Muscle layer of duodenum (tissue), 2 donors: ENCODE data around the gene RTRAF.

Experiments
- H3K27ac ChIP-seq: one replicate; pipeline ENCODE4 v1.7.0; 2013; ENCODE audit warnings: mild to moderate bottlenecking, low read length
- H3K27me3 ChIP-seq: one replicate; pipeline ENCODE4 v1.7.0; 2013; ENCODE audit warnings: low read depth, mild to moderate bottlenecking, control low read depth, low read length
- H3K36me3 ChIP-seq, 2 donors: one replicate each; pipeline ENCODE4 v1.7.0; 2013; ENCODE audit warnings: low read length in 2 of 2, control low read depth in 1 of 2, mild to moderate bottlenecking in 1 of 2; ENCODE audit not compliant: insufficient read depth in 2 of 2, control insufficient read depth in 1 of 2
- H3K4me1 ChIP-seq, 2 donors: one replicate each; pipeline ENCODE4 v1.7.0; 2013; ENCODE audit warnings: low read length in 2 of 2, mild to moderate bottlenecking in 2 of 2, control low read depth in 1 of 2, moderate library complexity in 1 of 2; ENCODE audit not compliant: insufficient read depth in 2 of 2, control insufficient read depth in 1 of 2
- H3K4me3 ChIP-seq, 2 donors: one replicate each; pipeline ENCODE4 v1.7.0; 2013; ENCODE audit warnings: low read length in 2 of 2, low read depth in 1 of 2, mild to moderate bottlenecking in 1 of 2
- H3K9me3 ChIP-seq, 2 donors: one replicate each; pipeline ENCODE4 v1.7.0; 2013; ENCODE audit warnings: low read length in 2 of 2, control low read depth in 1 of 2, mild to moderate bottlenecking in 1 of 2; ENCODE audit not compliant: control insufficient read depth in 1 of 2
- donor health status: healthy.

RTRAF gene

DNA sequence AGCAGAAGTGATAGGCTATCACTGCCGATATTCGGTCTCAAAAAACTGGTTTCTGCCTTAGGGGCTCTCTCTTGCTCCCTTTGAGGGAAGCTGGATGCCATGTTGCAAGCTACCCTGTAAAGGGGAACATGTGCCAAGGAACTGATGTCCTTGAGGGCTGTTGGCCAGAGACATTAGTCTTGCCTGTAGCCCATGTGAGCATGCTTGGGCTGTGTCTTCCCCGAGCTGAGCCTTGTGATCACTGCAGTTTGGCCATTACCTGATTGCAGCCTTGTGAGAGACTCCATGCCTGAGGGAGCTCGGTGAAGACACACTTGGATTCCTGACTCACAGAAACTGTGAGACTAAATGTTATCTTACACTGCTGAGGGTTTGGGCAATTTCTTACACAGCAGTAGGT lies 18.8 kb downstream of the RTRAF start:
- Histone ChIP-seq H3K9me3 (no peaks in the 10 kb centered on the region), H3K4me1 (peaks cover 0 to 7% of the 10 kb centered on the region in 2 donors), H3K27ac (no peak overlapping the region), H3K36me3 (peaks cover 68 to 72% of the 10 kb centered on the region in 2 donors), H3K4me3 (no peak overlapping the region), H3K27me3 (no peaks in the 10 kb centered on the region)

DNA sequence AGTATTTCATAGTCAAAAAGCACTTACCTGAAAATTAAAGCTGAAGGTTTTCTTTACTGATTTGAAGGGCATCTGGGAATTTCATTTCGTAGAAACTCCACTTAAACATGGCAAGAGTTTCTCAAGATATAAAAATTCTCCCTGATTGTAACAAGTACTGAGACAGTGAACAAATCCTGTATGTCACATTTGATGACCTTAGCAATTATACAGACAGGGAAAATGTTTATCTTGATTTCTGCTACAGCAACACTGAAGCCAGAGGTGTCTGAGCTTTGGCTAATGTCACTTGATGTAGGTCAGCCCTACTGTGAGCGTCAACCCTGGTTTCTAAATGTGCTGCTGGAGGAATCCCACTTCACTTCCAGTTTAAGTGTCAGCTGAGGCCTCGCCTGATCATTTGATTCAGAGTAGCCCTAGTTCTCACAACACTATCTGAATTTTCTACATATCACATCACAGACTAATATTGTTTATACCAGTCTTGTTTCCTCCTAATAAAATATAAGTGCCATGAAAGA lies 20.9 kb downstream of the RTRAF start:
- H3K27ac ChIP-seq = no peak overlapping the region
- peaks cover 58 to 59% of the 10 kb centered on the region in 2 donors for H3K36me3 ChIP-seq
- H3K9me3 ChIP-seq = no peaks in the 10 kb centered on the region
- peaks cover 0 to 4% of the 10 kb centered on the region in 2 donors for H3K4me1 ChIP-seq
- no peak overlapping the region for H3K4me3 ChIP-seq
- no peaks in the 10 kb centered on the region for H3K27me3 ChIP-seq

DNA sequence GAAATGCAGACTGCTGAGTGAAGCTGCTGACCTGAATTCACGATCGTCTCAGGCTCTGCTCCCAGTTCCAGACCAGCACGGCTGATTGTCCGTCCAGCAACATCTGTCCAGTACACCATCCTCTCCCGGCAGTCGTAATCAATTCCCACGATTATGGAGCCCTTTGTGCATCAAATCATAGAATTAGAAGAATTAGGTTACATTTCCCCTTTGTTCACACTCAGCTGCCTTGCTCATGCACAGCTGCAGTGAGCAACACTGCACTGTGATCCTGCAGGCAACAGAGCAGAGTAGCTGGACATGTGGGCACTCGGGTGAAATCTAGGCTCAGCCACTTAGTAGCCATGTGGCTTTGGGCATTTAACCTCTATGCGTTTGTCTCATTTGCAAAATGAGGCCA lies 22.2 kb downstream of the RTRAF start:
- Histone ChIP-seq H3K4me1 (peaks cover 0 to 6% of the 10 kb centered on the region in 2 donors), H3K27ac (no peak overlapping the region)

DNA sequence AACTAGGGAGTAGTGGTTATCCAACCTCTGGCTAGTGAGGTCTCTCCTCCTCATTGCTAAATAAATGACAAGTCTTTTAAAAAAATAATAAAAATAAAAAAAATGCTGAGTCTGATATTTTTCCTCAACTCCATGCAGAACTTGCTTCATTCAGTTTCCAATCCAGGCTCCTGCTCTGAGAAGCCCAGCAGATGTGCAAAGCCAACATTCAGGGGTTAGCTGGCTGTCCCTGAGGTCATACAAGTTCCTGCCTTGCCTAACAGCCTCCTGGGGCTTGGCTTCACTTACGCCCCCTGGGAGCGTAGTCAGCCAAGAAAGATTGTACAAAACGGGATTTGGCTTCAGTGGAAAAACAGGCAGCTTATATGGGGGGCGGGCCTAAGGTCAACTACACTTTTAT lies 23.3 kb downstream of the RTRAF start:
- Histone ChIP-seq H3K4me1 (peaks cover 0 to 6% of the 10 kb centered on the region in 2 donors), H3K27ac (no peak overlapping the region), H3K4me3 (no peak overlapping the region), H3K27me3 (no peaks in the 10 kb centered on the region), H3K9me3 (no peaks in the 10 kb centered on the region), H3K36me3 (peaks cover 35 to 42% of the 10 kb centered on the region in 2 donors)

More for the DNA sequence above, 22.2 kb downstream of the RTRAF start:
- Histone ChIP-seq H3K4me3 (no peak overlapping the region), H3K27me3 (no peaks in the 10 kb centered on the region), H3K9me3 (no peaks in the 10 kb centered on the region), H3K36me3 (peaks cover 46% of the 10 kb centered on the region in 2 donors)

DNA sequence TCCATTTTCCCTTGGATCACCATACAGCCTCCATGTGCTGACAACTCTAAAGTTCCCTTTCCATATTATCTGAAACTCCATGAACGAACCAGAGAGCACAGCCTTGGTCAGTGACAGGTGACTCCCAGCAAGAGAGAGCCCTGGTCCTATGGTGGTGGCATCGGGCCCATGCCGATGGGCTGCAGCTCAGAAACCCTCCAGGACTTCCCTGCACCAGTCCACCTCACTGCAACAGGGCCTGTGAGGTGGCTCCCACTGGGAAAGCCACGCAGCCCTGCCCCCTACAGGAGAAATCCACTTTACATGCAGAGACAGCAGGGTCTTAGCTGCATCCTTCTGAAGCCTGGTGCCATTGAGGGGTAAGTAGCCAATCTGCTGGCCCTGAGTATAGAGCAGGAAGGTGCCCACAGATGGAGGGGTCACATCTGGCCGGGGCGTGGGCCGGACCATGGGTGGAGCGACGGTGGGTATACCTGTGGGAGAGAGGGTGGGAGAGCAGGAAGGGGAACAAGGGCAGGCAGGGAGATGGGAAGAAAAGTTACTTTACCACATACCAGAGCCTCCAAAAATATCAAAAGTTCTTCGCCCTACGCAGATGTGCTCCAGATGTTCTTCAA lies 24.7 kb downstream of the RTRAF start:
- Histone ChIP-seq H3K4me3 (no peak overlapping the region), H3K9me3 (no peaks in the 10 kb centered on the region), H3K36me3 (peaks cover 27 to 33% of the 10 kb centered on the region in 2 donors), H3K27me3 (no peaks in the 10 kb centered on the region), H3K4me1 (peaks cover 0 to 6% of the 10 kb centered on the region in 2 donors), H3K27ac (no peak overlapping the region)

DNA sequence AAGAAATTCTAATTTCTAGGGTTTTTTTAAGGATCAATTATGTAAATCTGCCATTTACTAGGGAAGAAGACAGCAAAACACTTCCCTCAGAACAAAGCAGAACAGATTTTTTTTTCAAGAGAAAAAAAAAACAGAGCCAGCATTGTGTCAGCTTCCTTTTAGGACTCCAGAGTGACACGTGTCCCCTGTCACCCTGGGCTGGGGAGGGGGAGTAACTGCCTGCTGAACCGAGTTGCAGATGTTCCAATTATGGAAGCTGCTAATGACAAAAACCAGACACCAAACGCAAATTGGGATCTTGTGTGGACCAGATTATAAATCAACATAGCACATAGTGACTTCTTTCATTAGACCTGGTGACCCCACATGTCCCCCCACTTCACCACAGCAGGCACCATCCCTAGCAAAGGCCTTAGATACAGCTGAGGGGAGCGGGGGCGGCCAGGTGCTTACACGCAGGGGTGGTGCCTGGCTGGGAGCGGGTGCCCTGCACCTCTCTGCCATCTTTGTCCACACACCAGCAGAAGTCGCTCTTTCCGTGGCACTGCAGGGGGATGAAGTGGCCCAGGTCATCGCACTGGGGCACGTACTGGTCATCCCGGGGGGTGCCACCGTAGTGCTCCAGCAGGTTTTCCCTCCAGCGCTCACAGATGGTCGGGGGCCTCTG lies 25.4 kb downstream of the RTRAF start:
- no peaks in the 10 kb centered on the region for H3K27me3 ChIP-seq
- H3K36me3 ChIP-seq = peaks cover 30 to 33% of the 10 kb centered on the region in 2 donors
- peaks cover 0 to 6% of the 10 kb centered on the region in 2 donors for H3K4me1 ChIP-seq
- no peaks in the 10 kb centered on the region for H3K9me3 ChIP-seq
- H3K4me3 ChIP-seq = no peak overlapping the region
- no peak overlapping the region for H3K27ac ChIP-seq

DNA sequence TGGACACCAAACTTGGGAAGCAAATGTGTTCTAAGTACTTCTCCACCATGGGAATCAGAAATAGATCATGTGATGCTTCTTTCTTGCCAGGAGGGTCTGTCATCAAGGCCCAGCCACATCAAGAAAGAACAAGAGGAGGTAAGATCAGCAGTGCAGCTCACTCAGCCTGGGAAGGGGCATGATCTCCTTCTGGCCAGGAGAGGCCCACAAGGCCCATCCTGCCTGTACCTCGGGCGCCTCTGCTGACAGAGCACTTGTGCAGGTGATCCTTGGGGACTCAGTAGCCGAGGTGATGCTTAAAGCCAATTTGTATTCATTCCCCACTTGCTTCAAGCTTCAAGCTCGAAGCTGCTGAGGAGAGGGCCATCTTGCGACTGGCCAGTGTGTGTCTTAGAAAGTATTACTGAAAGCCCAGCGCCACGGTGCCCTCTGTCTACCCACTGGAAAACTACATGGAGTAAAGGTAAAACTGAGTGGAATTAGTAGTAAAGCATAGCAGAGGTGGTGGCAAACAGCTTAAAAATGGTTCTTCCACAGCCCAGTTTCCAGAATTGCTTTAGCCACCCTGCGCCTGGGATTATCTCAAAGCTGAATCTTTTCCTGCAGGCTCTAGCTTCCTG lies 26.2 kb downstream of the RTRAF start:
- H3K27me3 ChIP-seq = no peaks in the 10 kb centered on the region
- H3K36me3 ChIP-seq = peaks cover 27 to 34% of the 10 kb centered on the region in 2 donors
- H3K27ac ChIP-seq = no peak overlapping the region
- H3K4me1 ChIP-seq = peaks cover 0 to 6% of the 10 kb centered on the region in 2 donors
- no peaks in the 10 kb centered on the region for H3K9me3 ChIP-seq
- H3K4me3 ChIP-seq = no peak overlapping the region

DNA sequence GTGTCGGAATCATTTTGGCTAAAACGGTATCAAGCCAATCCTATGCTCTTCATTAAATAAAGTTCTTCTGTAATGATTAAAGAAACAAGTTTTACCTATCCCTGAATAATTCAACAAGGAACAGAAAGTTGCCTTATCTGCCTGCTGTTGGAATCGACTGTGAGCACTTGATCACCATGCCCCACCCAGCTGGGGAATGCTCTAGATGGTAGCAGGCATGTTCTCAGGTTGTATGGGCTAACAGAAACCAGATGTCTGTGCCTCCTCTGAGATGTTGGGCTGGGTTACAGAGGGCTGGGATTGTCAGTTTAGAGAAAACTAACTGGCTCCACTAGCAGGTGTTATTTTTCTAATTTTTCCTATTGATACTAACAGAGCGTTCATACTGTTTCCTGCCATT lies 28.9 kb downstream of the RTRAF start:
- no peak overlapping the region for H3K4me3 ChIP-seq
- no peaks in the 10 kb centered on the region for H3K9me3 ChIP-seq
- no peaks in the 10 kb centered on the region for H3K27me3 ChIP-seq
- H3K4me1 ChIP-seq = peaks cover 0 to 9% of the 10 kb centered on the region in 2 donors
- H3K36me3 ChIP-seq = peaks cover 14 to 16% of the 10 kb centered on the region in 2 donors
- no peak overlapping the region for H3K27ac ChIP-seq

DNA sequence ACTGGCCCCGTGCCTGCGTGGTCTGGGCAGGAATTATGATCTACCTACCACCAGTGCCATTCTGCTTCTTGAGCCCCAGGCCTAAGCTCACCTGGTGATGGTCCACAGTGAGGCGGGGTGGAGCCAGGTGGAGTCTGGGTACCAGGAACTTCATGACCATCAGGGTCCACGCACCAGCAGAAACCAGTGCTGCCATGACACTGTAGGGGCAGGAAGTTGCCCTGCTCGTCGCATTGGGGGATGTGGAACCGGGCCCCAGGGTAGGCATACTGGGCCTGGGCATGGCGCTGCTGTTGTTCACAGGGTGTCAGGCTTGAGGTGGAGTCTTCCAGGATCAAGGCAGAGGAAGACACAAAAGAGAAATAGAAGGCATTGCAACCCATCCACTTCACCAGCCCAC lies 29.6 kb downstream of the RTRAF start:
- no peak overlapping the region for H3K4me3 ChIP-seq
- no peak overlapping the region for H3K27ac ChIP-seq
- peaks cover 0 to 16% of the 10 kb centered on the region in 2 donors for H3K4me1 ChIP-seq
- peaks cover 14 to 16% of the 10 kb centered on the region in 2 donors for H3K36me3 ChIP-seq
- no peaks in the 10 kb centered on the region for H3K9me3 ChIP-seq
- H3K27me3 ChIP-seq = no peaks in the 10 kb centered on the region

DNA sequence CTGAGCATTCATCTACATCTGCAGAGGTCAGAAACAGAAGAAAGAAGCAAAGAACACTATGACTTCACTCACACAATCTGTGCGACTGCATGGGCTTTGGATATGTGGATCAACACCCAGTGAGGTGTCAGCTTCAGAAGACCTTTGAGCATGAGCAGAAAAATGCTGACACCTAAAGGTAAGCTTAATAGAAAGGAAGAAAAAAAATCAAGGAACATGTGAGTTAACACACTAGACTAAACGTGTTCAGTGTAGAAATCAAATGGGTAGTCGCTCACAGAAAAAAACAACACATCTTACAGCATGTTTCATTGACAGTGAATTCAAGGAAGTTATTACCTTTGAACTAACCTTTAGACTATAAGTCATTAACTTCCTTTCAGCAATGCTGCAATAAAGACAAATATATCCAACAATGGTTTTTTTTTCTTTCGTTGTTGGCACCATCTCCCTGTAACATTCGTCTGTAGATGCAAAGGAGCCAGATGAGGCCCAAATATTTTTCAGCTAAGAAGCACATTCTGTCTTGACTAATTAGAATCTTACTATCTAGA lies 30.9 kb downstream of the RTRAF start:
- Histone ChIP-seq H3K36me3 (peaks cover 14 to 16% of the 10 kb centered on the region in 2 donors), H3K4me3 (no peak overlapping the region), H3K27ac (no peak overlapping the region), H3K9me3 (no peaks in the 10 kb centered on the region), H3K27me3 (no peaks in the 10 kb centered on the region), H3K4me1 (peaks cover 0 to 16% of the 10 kb centered on the region in 2 donors)
